Ovary (tissue), 10 donors: ENCODE results near the gene PLEKHA7. TPM values are rescaled to one million over a fixed set of nuclear protein-coding genes. Genes with fewer than 3 reads are reported as not detected.
A peak's percentile ranks its signal among the peaks of the same experiment; 100 is the strongest.
"Not testable (repeated sequence)": the region's sequence is repeated elsewhere in the genome, so short reads cannot be mapped to it uniquely, and the experiment has no call there.

Experiments
- DNase-seq, 5 donors: peaks; one replicate each; pipeline ENCODE4 v3.0.0-alpha.2; 2019 to 2020
- H3K27ac ChIP-seq, 2 donors: fragments of 200-600 bp; one replicate each; pipeline versions ENCODE4 v1.5.1 to v1.8.0; 2019 to 2022
- H3K27me3 ChIP-seq: fragments of 200-600 bp; one replicate; pipeline ENCODE4 v1.8.0; 2022
- H3K36me3 ChIP-seq: fragments of 200-600 bp; sonication (generic); one replicate; pipeline ENCODE4 v1.5.1; 2019
- H3K4me1 ChIP-seq: one replicate; pipeline ENCODE4 v1.8.1; 2013; ENCODE audit warnings: mild to moderate bottlenecking, moderate library complexity; ENCODE audit not compliant: insufficient read depth
- H3K4me3 ChIP-seq: fragments of 200-600 bp; sonication (generic); one replicate; pipeline ENCODE4 v1.5.1; 2017
- H3K9me3 ChIP-seq, 2 donors: fragments of 200-600 bp in 1 of 2; sonication (generic) in 1 of 2; one replicate each; pipeline versions ENCODE4 v1.5.1 to v1.8.1; 2013 to 2019; ENCODE audit warnings: mild to moderate bottlenecking in 1 of 2, moderate library complexity in 1 of 2
- EP300 ChIP-seq: sonication (generic); formaldehyde crosslinking; IDR thresholded peaks from one replicate; pipeline ENCODE4 v1.6.1; 2017; ENCODE audit warnings: antibody characterized with exemption
- POLR2A ChIP-seq: fragments of 450-650 bp; IDR thresholded peaks from one replicate; pipeline ENCODE4 v1.6.1; 2017; ENCODE audit warnings: antibody characterized with exemption, mild to moderate bottlenecking, moderate library complexity
- WGBS, 3 donors: extraction: QIAGEN DNeasy Blood & Tissue Kit in 1 of 3; methylation state at CpG; one replicate each; pipeline versions ENCODE4 v1.1.5 to v1.1.7; 2013 to 2017; 5-methylcytosine and 5-hydroxymethylcytosine counted together
- intact Hi-C, 4 donors: fragments of 100-400 bp; cut with DNase I; formaldehyde crosslinking; loops; one replicate each; pipeline versions ENCODE4 v1.11.0 to v1.15.1; 2022 to 2023
- long read RNA-seq, 3 donors: library from polyadenylated mRNA in 2 of 3; unstranded in 2 of 3; transcript quantifications; one replicate each; pipeline ENCODE4 v2.0.0 and lab custom pipeline, GENCODE V29; 2021 to 2026
- polyA plus RNA-seq, 2 donors: library from polyadenylated mRNA; stranded (reverse); fragments of 200-250 nt in 1 of 2; fragments of 350-450 nt in 1 of 2; fragmentation: Illumina TruSeq in 1 of 2; extraction: RNeasy Lipid Tissue Mini Kit (QIAGEN cat#74804) in 1 of 2; gene quantifications; one replicate each; pipeline ENCODE4 v1.2.3, GENCODE V29; 2013 to 2014
- total RNA-seq, 7 donors: library from RNA; depleted of rRNA in 2 of 7; stranded (reverse); fragments of >200 nt in 2 of 7; fragmentation: NEBNext Ultra II Directional in 3 of 7; extraction: Animal tissue kit (Norgen Biotek cat#: 25700) in 3 of 7; gene quantifications; one replicate each; pipeline versions ENCODE4 v1.1.0 to v1.2.4, GENCODE V29; 2016 to 2023
- TF ChIP-seq, protein P1 (sequence below), 3 donors: fragments of 450-650 bp in 2 of 3; fragments of 200-600 bp in 1 of 3; IDR thresholded peaks; one replicate each; pipeline versions ENCODE4 v1.5.1 to v1.8.0; 2016 to 2022; ENCODE audit warnings: antibody characterized with exemption in 3 of 3, mild to moderate bottlenecking in 1 of 3
- donor health status: DM: no; HTN: no; CAD: no; lungs with moderate emphysema.
- donor health status: DM: no; HTN: no; CAD: no.
- donor health status: Bipolar disorder and iron deficiency.
- donor health status: DM: yes; HTN: yes; CAD: no.
- donor health status: DM: no; HTN: no; CAD: no.
- donor health status: DM: yes; HTN: yes; CAD: no.

Gene PLEKHA7
- total RNA-seq (10 to 100 TPM in 6 of 7 donors, 1 to 10 TPM in 1; 9.6 to 29.5 (median 15.9) TPM), polyA plus RNA-seq (10 to 100 TPM; 12.2 to 16.7 TPM)
- long read RNA-seq, donor 1, partial matches to known transcripts, result 3 of 17 reads
- long read RNA-seq, donor 1, other reads (novel, unspliced or antisense), result 10 of 17 reads
- long read RNA-seq, donor 2, result 0 reads
- long read RNA-seq, donor 3, partial matches to known transcripts, result 8 of 21 reads
- long read RNA-seq, donor 3, other reads (novel, unspliced or antisense), result 13 of 21 reads

- intact Hi-C loops, result loop anchor here in 1 of 4 donors (10.0 kb wide), 1 partner anchor 50 kb away; no protein-coding TSS in a partner anchor
- Histone ChIP-seq H3K27me3 (no peaks in the 10 kb centered on the region), H3K27ac (peak within 1 kb of the TSS in 1 of 2 donors; percentile 20), H3K4me1 (peaks cover 2% of the 10 kb centered on the region), H3K36me3 (no peaks in the 10 kb centered on the region), H3K4me3 (peak within 1 kb of the TSS; percentile 56), H3K9me3 (no peaks in the 10 kb centered on the region)
- peak in 2 of 5 donors; percentile 28 to 36 for DNase-seq
- TF ChIP-seq EP300 (no peak), POLR2A (no peak)
- TF ChIP-seq, protein P1, sequence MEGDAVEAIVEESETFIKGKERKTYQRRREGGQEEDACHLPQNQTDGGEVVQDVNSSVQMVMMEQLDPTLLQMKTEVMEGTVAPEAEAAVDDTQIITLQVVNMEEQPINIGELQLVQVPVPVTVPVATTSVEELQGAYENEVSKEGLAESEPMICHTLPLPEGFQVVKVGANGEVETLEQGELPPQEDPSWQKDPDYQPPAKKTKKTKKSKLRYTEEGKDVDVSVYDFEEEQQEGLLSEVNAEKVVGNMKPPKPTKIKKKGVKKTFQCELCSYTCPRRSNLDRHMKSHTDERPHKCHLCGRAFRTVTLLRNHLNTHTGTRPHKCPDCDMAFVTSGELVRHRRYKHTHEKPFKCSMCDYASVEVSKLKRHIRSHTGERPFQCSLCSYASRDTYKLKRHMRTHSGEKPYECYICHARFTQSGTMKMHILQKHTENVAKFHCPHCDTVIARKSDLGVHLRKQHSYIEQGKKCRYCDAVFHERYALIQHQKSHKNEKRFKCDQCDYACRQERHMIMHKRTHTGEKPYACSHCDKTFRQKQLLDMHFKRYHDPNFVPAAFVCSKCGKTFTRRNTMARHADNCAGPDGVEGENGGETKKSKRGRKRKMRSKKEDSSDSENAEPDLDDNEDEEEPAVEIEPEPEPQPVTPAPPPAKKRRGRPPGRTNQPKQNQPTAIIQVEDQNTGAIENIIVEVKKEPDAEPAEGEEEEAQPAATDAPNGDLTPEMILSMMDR (IDR thresholded peaks at IDR 0.05), result no peak
- 1 to 2% (median 2%) methylated on average over 33 to 69 of the region's 76 CpGs for WGBS, 3 donors
These were observed at the start of gene PLEKHA7 for GRCh38 chr11:17014321-17014832. PLEKHA7 (minus strand) TSS chr11:17014414; CDS start chr11:17014401, 13 bp downstream.

- intact Hi-C loops, result loop anchor here in 2 of 4 donors (5.0 to 10.0 kb wide), 4 partner anchors 49 to 246 kb away; partner anchors contain the start of gene PLEKHA7 (in 1 of the 2)
- H3K4me1 ChIP-seq, result no peaks in the 10 kb centered on the region
- no peak overlapping the region for H3K4me3 ChIP-seq
- H3K36me3 ChIP-seq, result no peaks in the 10 kb centered on the region
- H3K27ac ChIP-seq, result no peak overlapping the region
- H3K27me3 ChIP-seq, result no peaks in the 10 kb centered on the region
- no peaks in the 10 kb centered on the region for H3K9me3 ChIP-seq
- DNase-seq, result peak; percentile 35 to 70 (median 63)
- 74 to 77% (median 75%) methylated on average over 4 of the region's 4 CpGs for WGBS, 3 donors
- TF ChIP-seq, protein P1 (IDR thresholded peaks at IDR 0.05), result peak in 2 of 3 donors; percentile 39 to 40
- TF ChIP-seq EP300, result no peak
- no peak for TF ChIP-seq POLR2A
These were observed 49.2 kb upstream of the PLEKHA7 start for GRCh38 chr11:17063171-17064002.

GRCh38 chr11:17051146-17051545 is 36.9 kb upstream of the PLEKHA7 start:
- H3K27ac ChIP-seq, DNase-seq, intact Hi-C loops, H3K27me3 ChIP-seq, H3K4me1 ChIP-seq, H3K36me3 ChIP-seq, H3K4me3 ChIP-seq, H3K9me3 ChIP-seq: not testable (repeated sequence)
- 96 to 99% (median 97%) methylated on average over 23 to 25 of the region's 27 CpGs for WGBS, 3 donors

DNA sequence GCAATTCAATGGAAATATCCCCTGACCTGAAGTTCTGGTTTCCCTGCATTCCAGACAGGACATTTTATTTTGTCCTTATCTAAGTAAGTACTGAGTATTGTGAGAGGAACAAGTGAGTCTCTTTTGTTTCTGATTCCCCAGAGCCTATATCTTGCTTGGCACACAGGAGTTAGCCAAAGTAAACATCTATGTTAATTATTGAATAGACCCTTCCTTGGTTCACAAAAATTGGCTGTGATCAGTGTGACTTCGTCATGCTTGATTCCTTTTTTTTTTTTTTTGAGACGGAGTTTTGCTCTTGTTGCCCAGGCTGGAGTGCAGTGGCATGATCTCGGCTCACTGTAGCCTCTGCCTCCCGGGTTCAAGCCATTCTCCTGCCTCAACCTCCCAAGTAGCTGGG is 34.3 kb upstream of the PLEKHA7 start:
- DNase-seq, intact Hi-C loops, H3K27me3 ChIP-seq, H3K27ac ChIP-seq, H3K36me3 ChIP-seq, H3K9me3 ChIP-seq, H3K4me1 ChIP-seq, H3K4me3 ChIP-seq: not testable (repeated sequence)
- WGBS, 3 donors, result 83 to 92% (median 88%) methylated on average over 4 of the region's 4 CpGs

GRCh38 chr11:17046690-17047089 is 32.5 kb upstream of the PLEKHA7 start:
- H3K27me3 ChIP-seq, result no peaks in the 10 kb centered on the region
- intact Hi-C loops, result no loop called here
- no peaks in the 10 kb centered on the region for H3K9me3 ChIP-seq
- DNase-seq, result no peak
- no peaks in the 10 kb centered on the region for H3K36me3 ChIP-seq
- H3K4me3 ChIP-seq, result no peak overlapping the region
- 66 to 78% (median 76%) methylated on average over 5 of the region's 5 CpGs for WGBS, 3 donors
- H3K4me1 ChIP-seq, result no peaks in the 10 kb centered on the region
- H3K27ac ChIP-seq, result no peak overlapping the region
- TF ChIP-seq, protein P1 (IDR thresholded peaks at IDR 0.05), result no peak
- TF ChIP-seq POLR2A, result no peak
- no peak for TF ChIP-seq EP300
